Keratinocyte (primary cell): ENCODE measurements around the gene GLDC. TPM values are rescaled to one million over a fixed set of nuclear protein-coding genes. Genes with fewer than 3 reads are reported as not detected.

Experiments
- DNase-seq: peaks from one replicate; pipeline ENCODE4 v3.0.0-alpha.2; 2011; ENCODE audit warnings: low read depth, missing footprints, low spot score
- FAIRE-seq: peaks from 2 replicates; lab custom pipeline; 2011; peaks lifted over from hg19 to GRCh38; lab: Jason Lieb, UNC
- H2AFZ ChIP-seq: 2 replicates; pipeline ENCODE4 v1.6.0; 2012; ENCODE audit warnings: low read length, control low read depth, inconsistent platforms; ENCODE audit not compliant: control insufficient read depth
- H3K27ac ChIP-seq: 2 replicates; pipeline ENCODE4 v1.5.1; 2011; ENCODE audit warnings: low read length; ENCODE audit not compliant: control insufficient read depth, insufficient read depth
- H3K27me3 ChIP-seq: 3 replicates; pipeline ENCODE4 v1.6.0; 2011; ENCODE audit warnings: low read length; ENCODE audit not compliant: control insufficient read depth, insufficient read depth; ENCODE audit errors: extremely low read depth
- H3K36me3 ChIP-seq, 2 experiments: 2 replicates in 1 of 2; 3 replicates in 1 of 2; pipeline ENCODE4 v1.5.1; 2011; ENCODE audit warnings: low read length in 2 of 2, mild to moderate bottlenecking in 1 of 2; ENCODE audit not compliant: control insufficient read depth in 2 of 2, insufficient read depth in 2 of 2; ENCODE audit errors: extremely low read depth in 1 of 2
- H3K4me1 ChIP-seq: 3 replicates; pipeline ENCODE4 v1.5.1; 2011; ENCODE audit warnings: low read length; ENCODE audit not compliant: control insufficient read depth, insufficient read depth; ENCODE audit errors: extremely low read depth
- H3K4me2 ChIP-seq: 3 replicates; pipeline ENCODE4 v1.6.0; 2011; ENCODE audit warnings: low read depth, low read length; ENCODE audit not compliant: control insufficient read depth, insufficient read depth; ENCODE audit errors: extremely low read depth
- H3K4me3 ChIP-seq, 3 experiments: fragments of 200-600 bp in 1 of 3; sonication (generic) in 1 of 3; 2 replicates in 2 of 3; 3 replicates in 1 of 3; pipeline ENCODE4 v1.5.1; 2011 to 2016; ENCODE audit warnings: low read length in 3 of 3, mild to moderate bottlenecking in 3 of 3, control low read depth in 2 of 3, inconsistent platforms in 1 of 3, low read depth in 1 of 3, mixed read lengths in 1 of 3, mixed run types in 1 of 3, moderate library complexity in 1 of 3; ENCODE audit not compliant: control insufficient read depth in 2 of 3, insufficient read depth in 2 of 3; ENCODE audit errors: extremely low read depth in 1 of 3
- H3K79me2 ChIP-seq: 2 replicates; pipeline ENCODE4 v1.6.0; 2012; ENCODE audit warnings: low read length; ENCODE audit not compliant: control insufficient read depth, insufficient read depth
- H3K9ac ChIP-seq: 3 replicates; pipeline ENCODE4 v1.6.0; 2011; ENCODE audit warnings: low read length; ENCODE audit not compliant: control insufficient read depth, insufficient read depth; ENCODE audit errors: extremely low read depth
- H3K9me1 ChIP-seq: 3 replicates; pipeline ENCODE4 v1.6.0; 2011; ENCODE audit warnings: low read length; ENCODE audit not compliant: control insufficient read depth, insufficient read depth; ENCODE audit errors: extremely low read depth
- H3K9me3 ChIP-seq: 2 replicates; pipeline ENCODE4 v1.5.1; 2012; ENCODE audit warnings: low read depth, low read length; ENCODE audit not compliant: control insufficient read depth
- H4K20me1 ChIP-seq: 3 replicates; pipeline ENCODE4 v1.6.0; 2011; ENCODE audit warnings: low read length; ENCODE audit not compliant: control insufficient read depth, insufficient read depth; ENCODE audit errors: extremely low read depth
- CTCF ChIP-seq, 3 experiments: IDR thresholded peaks in 1 of 3; conservative IDR thresholded peaks in 1 of 3; optimal IDR thresholded peaks in 1 of 3; 2 replicates in 2 of 3; 3 replicates in 1 of 3; pipeline versions ENCODE3 to v1.5.1; 2011; ENCODE audit warnings: low read length in 3 of 3, mild to moderate bottlenecking in 3 of 3, moderate library complexity in 2 of 3, control low read depth in 1 of 3, inconsistent platforms in 1 of 3; ENCODE audit not compliant: insufficient read depth in 2 of 3; ENCODE audit errors: extremely low read depth in 1 of 3
- EZH2 ChIP-seq: IDR thresholded peaks from one replicate; pipeline ENCODE4 v1.6.1; 2012; ENCODE audit warnings: inconsistent platforms, mild to moderate bottlenecking, low read length, moderate library complexity
- dilution Hi-C: fragments of 300-500 bp; cut with MboI; formaldehyde crosslinking; loops from one replicate; pipeline ENCODE4 v1.7.0; 2020; ENCODE audit warnings: low sequenced_read_pairs; ENCODE audit not compliant: extremely low pct_ligation_motif_present
- polyA plus RNA-seq, 5 experiments: library from polyadenylated mRNA; depleted of rRNA in 3 of 5; stranded (reverse) in 3 of 5; stranded (forward) in 1 of 5; unstranded in 1 of 5; fragments of >200 nt; gene quantifications; 1 replicate in 1 of 5; 2 replicates in 3 of 5; 3 replicates in 1 of 5; pipeline versions ENCODE4 v1.2.1 to v1.2.3, GENCODE V29; 2011 to 2012; ENCODE audit warnings: missing spikeins in 2 of 5, low read depth in 1 of 5, low replicate concordance in 1 of 5

The GLDC gene
- polyA plus RNA-seq, 1 donor (not counting 4 experiments of a cell fraction or from before 2014, with no cell fraction given) = 0.69 TPM

- DNase-seq = no peak
- H3K9me3 ChIP-seq = no peaks in the 10 kb centered on the region
- no peaks in the 10 kb centered on the region for H3K9me1 ChIP-seq
- FAIRE-seq = no peak
- H3K27ac ChIP-seq = no peak overlapping the region
- H3K4me3 ChIP-seq = no peak overlapping the region
- dilution Hi-C loops = no loop called here
- H3K27me3 ChIP-seq = no peaks in the 10 kb centered on the region
- H3K4me2 ChIP-seq = no peak overlapping the region
- H4K20me1 ChIP-seq = no peaks in the 10 kb centered on the region
- no peak overlapping the region for H3K9ac ChIP-seq
- TF ChIP-seq EZH2 (no peak), CTCF (optimal IDR thresholded peaks at IDR 0.05 in 1 of 3, IDR thresholded peaks at IDR 0.05 in 1 of 3, conservative IDR thresholded peaks at IDR 0.05 in 1 of 3; ENCODE audit: extremely low read depth in 1 of 3, insufficient read depth in 2 of 3, low read length in 3 of 3) (no peak)
- no peaks in the 10 kb centered on the region for H3K79me2 ChIP-seq
- no peaks in the 10 kb centered on the region for H3K36me3 ChIP-seq
- H2AFZ ChIP-seq = no peak overlapping the region
- H3K4me1 ChIP-seq = no peaks in the 10 kb centered on the region
Observed at GRCh38 chr9:6620353-6620752, 25.2 kb downstream of the GLDC start.

GRCh38 chr9:6619909-6620308 is 25.6 kb downstream of the GLDC start:
- no peak overlapping the region for H3K27ac ChIP-seq
- no peak for TF ChIP-seq EZH2
- no peak for TF ChIP-seq CTCF (optimal IDR thresholded peaks at IDR 0.05 in 1 of 3, IDR thresholded peaks at IDR 0.05 in 1 of 3, conservative IDR thresholded peaks at IDR 0.05 in 1 of 3; ENCODE audit: extremely low read depth in 1 of 3, insufficient read depth in 2 of 3, low read length in 3 of 3)

More at GRCh38 chr9:6619909-6620308, 25.6 kb downstream of the GLDC start:
- FAIRE-seq (no peak), DNase-seq (no peak)
- Histone ChIP-seq H3K79me2 (no peaks in the 10 kb centered on the region), H3K4me1 (no peaks in the 10 kb centered on the region), H3K9ac (no peak overlapping the region), H4K20me1 (no peaks in the 10 kb centered on the region), H3K4me2 (no peak overlapping the region), H3K4me3 (no peak overlapping the region), H3K36me3 (no peaks in the 10 kb centered on the region), H3K9me1 (no peaks in the 10 kb centered on the region), H2AFZ (no peak overlapping the region), H3K9me3 (no peaks in the 10 kb centered on the region), H3K27me3 (no peaks in the 10 kb centered on the region)
- dilution Hi-C loops = no loop called here
